ENCODE results near the gene SEC14L5.
"Not testable (repeated sequence)": the region's sequence is repeated elsewhere in the genome, so short reads cannot be mapped to it uniquely, and the experiment has no call there.

Gene SEC14L5

DNA sequence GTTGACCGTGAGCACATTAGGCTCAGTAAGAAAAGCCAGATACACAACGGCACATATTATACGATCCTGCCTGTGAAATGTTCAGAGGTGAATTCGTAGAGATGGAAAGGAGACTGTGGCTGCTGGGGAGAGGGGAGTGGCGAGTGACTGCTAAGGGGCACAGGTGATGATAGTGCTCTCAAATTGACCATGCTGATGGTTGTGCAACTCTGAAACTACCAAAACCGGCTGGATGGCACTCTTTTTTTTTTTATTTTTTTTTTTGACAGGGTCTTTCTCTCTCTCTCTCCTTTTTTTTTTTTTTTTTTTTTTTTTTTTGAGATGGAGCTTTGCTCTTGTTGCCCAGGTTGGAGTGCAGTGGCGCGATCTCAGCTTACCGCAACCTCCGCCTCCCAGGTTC, 8.1 kb upstream of the SEC14L5 start:
- no peak for DNase-seq (ENCODE audit: low read depth in 4 of 4, low spot score in 1 of 4)

DNA sequence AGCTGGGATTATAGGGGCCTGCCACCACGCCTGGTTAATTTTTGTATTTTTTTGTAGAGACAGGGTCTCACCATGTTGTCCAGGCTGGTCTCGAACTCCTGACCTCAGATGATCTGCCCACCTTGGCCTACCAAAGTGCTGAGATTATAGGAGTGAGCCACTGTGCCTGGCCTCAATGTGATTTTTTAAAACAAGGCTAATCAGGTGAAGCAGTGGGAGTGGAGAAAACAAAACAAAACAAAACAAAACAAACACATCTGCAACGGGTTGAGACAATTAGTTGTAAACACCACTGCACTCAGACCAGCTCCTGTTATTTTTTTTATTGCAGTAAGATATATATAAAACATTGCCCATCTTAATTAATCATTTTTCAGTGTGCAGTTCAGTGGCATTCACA, 6.5 kb upstream of the SEC14L5 start:
- DNase-seq (ENCODE audit: low read depth in 4 of 4, low spot score in 1 of 4): not testable (repeated sequence)

DNA sequence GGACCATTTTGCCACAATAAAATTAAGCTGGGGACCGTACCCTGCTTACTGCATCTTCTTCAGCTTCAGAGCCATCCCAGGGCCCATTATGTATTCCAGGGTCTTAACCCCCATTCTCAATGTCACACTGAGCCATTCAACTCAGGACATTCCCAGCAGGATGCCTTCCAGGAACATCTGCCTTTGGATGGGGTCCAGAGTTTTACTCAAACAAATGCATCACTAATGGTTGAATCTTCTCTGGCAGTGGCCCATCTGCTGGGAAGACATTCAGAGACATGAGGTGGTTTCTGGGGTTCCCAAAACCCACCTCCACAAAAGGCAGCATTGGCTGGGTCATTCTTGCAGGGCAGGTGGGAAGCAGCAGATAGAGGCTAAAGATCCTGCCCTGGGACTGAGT, 3.4 kb upstream of the SEC14L5 start:
- DNase-seq (ENCODE audit: low read depth in 4 of 4, low spot score in 1 of 4): no peak

DNA sequence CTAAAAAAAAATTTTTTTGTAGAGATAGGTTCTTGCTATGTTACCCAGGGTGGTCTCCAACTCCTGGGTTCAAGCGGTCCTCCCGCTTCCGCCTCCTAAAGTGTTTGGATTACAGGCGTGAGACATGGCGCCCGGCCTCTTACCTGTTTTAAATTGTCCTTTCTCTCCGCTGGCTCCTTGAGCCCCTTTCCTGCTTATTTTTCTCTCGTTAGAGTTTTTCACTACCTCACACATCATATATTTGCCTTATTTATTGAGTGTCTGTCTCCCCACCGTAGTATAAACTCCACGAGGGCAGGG, 760 bp upstream of the SEC14L5 start:
- DNase-seq (ENCODE audit: low read depth in 4 of 4, low spot score in 1 of 4): no peak

DNA sequence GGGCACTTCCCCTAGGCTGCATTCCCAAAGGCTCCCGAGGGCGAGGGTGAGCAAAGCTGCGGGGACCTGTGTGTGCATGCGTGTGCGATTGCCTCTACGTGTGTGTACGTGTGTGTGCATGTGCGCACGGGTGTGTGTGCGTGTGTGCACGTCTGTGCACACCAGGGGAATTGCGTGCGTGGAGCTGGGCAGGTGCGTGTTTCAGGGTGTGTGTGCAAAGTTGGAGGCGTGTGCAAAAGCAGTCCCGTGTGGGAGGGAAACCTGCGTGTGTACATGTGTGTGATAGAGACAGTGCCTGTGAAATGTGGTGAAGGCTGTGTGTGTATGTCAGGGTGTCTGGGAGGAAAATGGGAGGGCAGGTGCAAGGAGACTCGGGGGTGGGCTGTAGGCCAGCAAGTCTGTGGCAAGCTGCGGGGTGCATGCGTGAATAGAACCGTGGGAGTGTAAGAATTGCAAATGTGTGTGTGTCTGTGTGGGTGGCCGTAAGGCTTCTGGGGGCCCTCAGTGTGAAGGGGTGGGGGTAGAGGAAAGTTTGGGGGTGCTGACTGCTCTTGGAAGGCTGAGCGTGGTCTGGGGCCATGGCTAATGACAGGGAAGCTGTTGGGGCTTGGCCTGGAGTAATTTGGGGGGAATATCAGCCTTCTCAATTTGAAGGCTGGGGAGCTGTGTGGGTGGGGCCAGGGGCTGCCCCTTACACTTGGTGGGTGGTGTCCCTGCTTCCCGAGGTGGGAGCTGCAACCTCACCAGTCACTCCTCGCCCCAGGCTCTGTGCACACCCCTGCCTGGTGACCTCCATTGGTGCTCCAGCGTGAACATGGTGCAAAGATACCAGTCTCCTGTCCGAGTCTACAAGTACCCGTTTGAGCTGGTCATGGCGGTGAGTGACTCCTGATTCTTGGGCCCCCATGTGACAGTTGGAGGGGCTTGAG, 644 bp downstream of the SEC14L5 start:
- DNase-seq (ENCODE audit: low read depth in 4 of 4, low spot score in 1 of 4): no peak

DNA sequence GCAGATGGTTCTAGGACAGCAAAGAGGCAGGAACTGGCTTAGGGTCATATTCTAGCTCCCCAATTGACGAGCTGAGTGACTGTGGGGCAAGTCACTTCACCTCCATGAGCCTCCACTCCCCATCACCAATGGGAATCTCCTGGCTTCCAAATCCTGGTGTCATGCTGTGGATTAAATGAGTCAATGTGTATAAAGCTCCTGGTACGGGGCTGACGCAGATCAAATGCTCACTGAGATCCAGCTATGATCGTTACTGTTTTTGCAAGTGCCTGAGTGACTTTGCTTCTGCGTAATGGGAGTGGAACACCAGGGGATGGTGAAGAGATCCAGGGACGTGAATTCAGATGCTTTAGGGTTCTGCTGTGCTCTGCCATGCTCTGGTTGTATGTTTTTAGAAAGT, 2.4 kb downstream of the SEC14L5 start:
- DNase-seq (ENCODE audit: low read depth in 4 of 4, low spot score in 1 of 4): no peak

DNA sequence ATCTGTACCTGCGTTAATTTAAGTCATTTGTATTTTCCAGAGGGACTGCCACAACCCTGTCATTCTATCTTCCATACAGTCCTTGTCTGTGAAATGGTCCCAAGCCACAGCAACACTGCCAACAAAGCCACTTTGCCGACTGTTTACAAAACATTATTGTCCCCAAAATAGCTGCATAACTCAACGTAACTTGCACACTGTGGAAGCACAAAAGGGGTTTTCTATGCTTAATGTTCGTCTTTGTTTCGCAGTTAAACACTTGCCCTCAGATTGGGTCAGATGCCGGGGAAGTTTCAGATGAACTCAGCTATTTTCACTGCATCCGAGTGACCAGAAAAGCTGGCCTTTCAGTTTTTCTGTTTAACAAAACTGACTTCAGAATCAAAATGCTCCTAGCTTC, 4.6 kb downstream of the SEC14L5 start:
- DNase-seq (ENCODE audit: low read depth in 4 of 4, low spot score in 1 of 4): no peak

DNA sequence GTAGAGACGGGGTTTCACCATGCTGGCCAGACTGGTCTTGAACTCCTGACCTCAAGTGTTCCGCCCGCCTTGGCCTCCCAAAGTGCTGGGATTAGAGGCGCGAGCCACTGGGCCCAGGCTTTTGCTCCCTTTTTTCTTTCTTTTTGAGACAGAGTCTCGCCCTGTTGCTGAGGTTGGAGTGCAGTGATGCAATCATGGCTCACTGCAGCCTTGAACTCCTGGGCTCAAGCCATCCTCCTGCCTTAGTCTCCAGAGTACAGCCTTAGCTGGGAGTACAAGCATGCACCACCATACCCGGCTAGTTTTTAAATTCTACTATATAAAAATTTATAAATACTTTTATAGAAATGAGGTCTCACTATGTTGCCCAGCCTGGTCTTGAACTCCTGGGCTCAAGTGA, 5.4 kb downstream of the SEC14L5 start:
- not testable (repeated sequence) for DNase-seq (ENCODE audit: low read depth in 4 of 4, low spot score in 1 of 4)

DNA sequence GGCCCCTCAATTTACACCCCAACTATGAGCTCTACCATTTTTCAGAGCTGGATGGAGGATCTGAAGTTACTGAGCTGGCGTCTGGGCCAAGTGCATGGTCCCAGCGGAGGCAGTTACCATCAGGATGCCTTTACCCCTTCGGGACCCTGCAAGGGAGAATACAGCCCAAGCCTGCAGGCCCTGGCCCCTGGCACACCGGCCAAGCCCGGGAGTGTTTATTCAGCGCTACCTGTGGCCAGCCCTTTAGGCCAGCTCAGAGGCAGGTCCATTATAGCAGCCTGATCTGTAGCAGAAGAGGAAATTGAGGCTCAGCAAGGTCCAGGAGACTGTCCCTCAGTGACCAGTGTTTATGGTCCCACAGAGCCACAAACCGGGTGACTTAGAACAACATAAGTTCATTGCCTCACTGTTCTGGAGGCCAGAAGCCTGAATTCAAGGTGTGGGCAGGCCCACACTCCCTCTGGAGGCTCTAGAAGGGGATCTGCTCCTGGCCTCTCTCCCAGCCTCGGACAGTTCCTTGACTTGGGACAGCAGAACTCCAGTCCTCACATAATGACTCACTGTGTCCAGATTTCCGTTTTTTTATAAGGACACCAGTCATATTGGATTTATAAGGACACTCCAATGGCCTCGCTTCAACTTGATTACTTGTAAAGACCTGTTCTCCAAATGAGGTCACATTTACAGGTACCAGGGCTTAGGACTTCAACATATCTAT, 8.8 kb downstream of the SEC14L5 start:
- no peak for DNase-seq (ENCODE audit: low read depth in 4 of 4, low spot score in 1 of 4)

DNA sequence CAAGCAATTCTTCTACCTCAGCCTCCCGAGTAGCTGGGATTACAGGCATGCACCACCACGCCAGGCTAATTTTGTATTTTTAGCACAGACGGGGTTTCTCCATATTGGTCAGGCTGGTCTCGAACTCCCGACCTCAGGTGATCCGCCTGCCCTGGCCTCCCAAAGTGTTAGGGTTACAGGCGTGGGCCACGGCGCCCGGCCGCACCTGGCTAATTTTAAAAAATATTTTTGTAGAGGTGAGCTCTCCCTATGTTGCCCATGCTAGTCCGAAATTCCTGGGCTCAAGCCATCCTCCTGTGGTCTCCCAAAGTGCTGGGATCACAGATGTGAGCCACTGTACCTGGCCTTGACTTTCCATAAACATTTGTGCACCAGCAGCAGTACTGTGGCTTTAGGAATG, 10.1 kb downstream of the SEC14L5 start:
- DNase-seq (ENCODE audit: low read depth in 4 of 4, low spot score in 1 of 4): not testable (repeated sequence)

DNA sequence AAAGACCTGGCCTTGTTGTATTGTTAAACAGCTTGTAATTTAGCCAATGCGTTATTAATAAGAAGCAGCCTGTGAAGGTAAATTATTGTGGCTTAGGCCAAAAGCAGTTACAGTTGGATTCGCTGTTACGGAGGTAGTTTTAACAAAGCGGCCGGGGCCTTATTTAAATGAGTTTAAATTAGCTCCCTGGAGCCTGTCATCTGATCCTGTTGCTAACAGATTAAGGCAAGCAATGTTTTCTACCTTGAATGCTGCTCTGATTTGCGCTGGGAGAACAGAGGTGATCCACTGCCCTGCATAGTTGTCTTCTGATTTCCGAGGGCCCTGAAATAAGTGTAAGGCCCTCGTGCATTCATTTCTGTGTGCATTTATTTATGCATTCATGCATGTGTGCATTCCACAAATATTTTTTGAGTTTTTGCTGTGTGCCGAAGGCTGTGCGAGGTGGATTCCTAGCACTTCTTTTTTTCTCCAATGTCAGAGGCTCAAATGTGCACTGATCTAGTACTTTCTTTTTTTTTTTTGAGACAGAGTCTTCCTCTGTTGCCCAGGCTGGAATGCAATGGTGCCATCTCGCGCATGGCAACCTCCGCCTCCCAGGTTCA, 10.9 kb downstream of the SEC14L5 start:
- DNase-seq (ENCODE audit: low read depth in 4 of 4, low spot score in 1 of 4): no peak

DNA sequence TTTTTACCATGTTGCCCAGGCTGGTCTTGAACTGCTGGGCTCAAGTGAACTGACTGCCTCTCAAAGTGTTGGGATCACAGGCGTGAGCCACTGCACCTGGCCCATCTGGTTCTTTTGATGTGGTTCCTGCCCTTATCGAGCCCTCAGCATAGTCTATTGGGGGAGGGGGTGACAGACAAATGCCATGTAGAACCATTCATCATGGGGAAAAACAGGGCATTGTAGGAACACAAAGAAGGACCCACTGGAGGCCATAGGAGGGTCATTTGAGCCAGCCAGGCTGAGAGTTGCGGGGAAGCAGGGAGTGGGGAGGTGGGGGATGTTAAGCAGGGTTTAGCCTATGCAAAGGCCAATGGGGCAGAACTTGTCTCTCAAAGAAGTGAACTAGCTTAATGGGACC, 11.9 kb downstream of the SEC14L5 start:
- DNase-seq (ENCODE audit: low read depth in 4 of 4, low spot score in 1 of 4): no peak

DNA sequence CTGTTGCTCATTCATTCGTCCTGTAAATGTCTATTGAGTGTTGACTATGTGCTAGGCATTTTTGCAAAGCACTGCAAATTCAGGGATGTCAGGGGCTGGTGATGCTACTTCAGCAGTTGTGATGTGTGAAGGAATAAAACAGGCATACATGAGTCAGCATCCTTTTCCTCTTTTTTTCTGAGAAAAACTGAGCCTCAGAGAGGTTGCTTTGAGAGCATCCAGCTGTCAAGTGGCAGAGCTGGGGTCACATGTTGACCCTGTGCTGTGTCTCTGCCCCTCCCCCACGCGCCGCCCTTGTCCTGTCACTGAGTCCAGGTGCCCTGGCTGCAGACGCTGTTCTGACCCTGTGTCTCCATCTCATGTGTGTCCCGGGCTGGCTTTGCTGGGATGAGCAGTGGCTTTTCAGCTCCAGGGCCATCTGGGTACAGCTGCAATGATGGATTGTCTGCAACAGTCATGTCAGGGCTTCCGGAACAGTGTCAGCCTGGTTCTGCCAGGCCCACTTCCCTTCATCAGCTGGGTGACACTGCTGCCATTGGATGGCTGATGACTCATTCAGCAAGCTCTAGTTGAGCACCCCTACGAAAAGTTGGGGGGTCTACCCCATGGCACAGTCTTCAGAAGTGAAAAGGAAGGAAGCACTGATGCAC, 14.9 kb downstream of the SEC14L5 start:
- no peak for DNase-seq (ENCODE audit: low read depth in 4 of 4, low spot score in 1 of 4)

DNA sequence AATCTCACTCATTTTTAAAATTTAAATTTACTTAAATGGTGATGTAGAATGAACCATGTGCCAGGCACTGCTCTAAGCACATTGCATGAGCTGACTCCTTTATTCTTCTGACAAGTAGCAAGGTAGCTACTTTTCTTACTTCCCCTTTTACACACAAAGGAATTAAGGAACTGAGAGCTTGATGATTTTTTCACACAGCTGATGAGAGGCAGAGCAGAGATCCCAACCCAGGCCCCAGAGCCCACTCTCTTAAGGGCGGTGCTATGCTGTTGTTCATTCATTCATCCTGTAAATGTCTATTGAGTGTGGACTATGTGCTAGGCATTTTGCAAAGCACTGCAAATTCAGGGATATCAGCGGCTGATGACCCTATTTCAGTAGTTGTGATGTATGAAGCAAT, 17.9 kb downstream of the SEC14L5 start:
- DNase-seq (ENCODE audit: low read depth in 4 of 4, low spot score in 1 of 4): no peak

DNA sequence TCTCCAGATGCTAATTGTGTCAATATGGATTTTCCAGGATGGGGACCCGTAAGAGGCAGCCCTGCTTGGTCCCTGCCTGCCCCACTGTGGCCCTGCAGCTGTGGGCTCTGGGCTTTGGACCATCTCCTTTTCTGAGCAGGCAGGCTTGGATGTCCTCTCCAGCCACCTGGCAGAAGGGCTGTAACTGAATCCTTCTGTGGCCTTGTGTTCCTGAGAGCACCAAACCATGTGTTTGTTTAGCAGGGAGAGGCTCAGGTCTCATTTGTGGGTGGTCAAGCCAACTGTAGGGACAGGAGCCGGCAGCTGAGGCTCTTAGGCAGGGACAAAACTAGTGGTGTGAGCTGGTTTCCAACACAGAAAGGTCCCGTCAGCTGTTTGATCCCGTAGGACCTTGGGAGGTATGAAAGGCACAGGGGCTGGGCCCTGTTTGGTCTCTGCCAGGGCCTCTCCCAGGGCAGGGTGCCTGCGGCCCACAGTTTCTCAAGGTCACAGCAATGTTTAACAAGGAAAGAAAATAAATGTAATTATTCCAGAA, 18.5 kb downstream of the SEC14L5 start:
- DNase-seq (ENCODE audit: low read depth in 4 of 4, low spot score in 1 of 4): no peak

DNA sequence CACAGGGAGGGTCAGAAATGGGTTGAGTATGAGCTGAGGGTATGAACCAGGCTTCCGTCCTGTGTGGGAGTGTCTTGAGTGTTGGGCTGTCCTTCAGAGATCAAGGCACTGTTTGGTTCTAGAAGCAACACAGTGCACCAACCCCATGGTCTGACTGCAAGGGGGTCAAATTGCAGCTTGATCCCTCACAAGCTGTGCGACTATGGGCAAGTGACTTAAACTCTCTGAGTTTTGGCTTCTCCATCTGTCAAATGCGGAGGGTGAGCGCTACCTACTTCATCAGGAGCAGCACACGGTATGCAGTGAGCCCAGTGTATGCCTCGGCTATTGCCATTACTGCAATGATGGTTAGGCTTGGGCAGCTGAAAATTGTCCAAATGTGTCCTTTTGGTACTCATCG, 21.0 kb downstream of the SEC14L5 start:
- DNase-seq (ENCODE audit: low read depth in 4 of 4, low spot score in 1 of 4): no peak

DNA sequence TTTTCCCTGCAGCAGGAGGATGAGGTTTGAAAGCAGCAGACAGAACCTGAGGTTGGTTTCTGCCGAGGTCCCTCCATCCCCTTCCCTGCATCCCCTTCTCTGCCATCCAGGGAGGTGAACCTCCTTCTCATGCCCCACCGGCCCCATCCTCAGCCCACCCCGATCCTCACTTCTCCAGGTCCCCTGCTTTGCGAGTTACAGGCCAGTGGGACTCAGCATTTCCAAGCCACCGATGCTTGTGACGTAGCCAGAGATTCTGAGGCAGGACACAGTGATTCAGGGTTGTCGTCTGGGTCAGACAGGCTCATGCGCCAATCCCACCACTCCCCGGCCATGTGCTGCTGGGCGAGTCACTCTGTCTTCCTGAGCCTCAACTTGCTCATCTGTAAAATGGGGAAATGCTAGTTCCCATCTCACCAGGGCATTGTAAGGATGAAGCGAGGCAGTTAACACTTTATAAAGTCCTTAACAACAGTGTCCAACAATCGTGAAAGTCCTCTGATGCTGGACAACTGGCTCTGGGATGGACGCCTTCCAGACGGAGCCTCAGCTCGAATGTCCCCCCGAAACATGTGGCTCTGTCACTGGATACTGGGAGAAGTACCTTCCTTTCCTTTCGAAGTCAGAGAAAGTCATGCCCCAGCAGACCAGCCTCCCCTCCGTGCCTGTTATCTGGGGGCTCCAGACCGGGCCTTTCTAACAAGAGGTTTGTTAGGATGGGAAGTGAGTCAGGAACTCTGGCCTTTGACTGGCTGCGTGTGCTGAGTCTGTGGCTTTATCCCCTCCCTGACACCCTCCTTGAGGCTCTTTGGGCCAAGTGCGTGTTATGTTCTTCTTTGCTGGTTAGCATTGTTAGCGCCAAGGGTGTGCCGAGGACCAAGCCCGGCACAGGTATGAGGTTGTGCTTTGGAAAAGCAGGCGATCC, 21.9 kb downstream of the SEC14L5 start:
- DNase-seq (ENCODE audit: low read depth in 4 of 4, low spot score in 1 of 4): no peak

DNA sequence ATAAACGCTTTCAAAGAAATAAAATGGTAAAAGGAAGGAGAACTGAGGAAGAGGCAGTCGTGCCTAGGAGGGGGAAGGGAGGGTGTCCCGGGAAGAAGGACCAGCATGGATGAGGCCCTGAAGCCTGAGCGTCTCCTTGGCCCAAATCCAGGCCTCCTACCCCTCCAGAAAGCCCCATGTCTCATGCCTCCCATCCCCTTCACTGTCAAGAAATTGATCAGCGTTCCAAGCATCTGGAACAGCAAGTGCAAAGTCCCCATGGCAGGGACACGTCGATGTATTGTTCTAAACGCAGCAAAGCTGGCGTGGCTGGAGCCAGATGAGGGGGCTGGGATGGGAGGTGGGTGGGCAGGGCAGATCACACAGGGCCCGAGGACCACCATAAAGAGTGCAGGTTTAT, 22.6 kb downstream of the SEC14L5 start:
- DNase-seq (ENCODE audit: low read depth in 4 of 4, low spot score in 1 of 4): no peak

DNA sequence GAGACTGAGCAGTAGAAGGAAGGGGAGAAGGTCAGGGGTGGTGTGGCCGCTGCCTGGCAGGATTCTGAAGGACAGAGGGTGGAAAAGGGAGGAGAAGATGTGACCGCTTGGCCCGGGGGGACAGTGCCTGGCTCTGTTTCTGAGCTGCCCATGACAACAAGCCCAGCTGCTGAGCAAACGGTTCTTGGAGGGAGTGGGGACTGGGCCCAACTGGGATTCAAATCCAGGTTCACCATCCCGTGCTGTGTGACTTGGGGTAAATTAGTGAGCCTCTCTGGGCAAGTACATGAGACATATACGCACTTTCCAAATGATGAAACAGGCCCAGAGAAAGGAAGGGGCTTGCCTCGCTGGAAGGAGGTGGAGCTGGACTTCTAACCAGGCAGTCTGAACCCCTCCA, 23.3 kb downstream of the SEC14L5 start:
- DNase-seq (ENCODE audit: low read depth in 4 of 4, low spot score in 1 of 4): no peak

DNA sequence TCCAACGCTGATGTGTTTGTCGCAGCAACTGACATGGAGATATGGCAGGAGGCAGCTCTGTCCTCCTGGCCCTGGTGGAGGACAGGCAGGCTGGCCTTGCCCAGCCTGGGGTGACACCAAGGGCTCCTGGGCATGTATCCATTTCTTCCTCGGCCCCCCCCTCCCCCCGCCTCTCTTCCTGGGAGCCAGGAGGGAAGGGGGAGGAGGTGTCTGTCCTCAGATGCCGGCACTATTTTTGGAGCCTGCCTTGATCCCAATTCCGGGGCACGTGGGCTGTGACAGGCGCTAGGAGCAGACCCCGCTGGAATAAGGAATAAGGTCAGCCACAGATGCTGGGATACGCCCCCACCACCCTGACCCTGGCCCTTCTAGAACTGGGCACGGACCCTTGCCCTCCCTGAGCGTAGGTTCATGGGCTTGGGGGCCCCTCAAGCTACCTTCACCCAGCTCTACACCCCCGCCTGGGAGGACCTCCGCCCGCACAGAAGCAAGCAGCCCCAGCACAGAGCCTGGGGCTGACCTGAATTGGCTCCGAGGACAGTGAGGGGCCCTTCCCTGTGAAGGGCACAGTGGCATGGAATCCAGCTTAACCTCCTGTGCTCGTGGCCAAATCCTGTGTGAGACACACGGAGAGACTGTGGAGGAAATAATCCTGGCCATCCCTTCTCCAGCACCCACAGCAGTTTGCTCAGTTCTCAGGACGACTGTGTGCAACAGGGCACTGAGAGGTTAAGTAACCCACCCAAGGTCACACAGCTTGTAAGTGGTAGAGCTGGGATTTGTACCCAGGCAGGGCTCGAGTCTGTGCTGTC, 24.1 kb downstream of the SEC14L5 start:
- DNase-seq (ENCODE audit: low read depth in 4 of 4, low spot score in 1 of 4): no peak
